SK-N-MC (cell line): ENCODE measurements around the gene EPHA8.

Source experiments
- DNase-seq: peaks from one replicate; pipeline ENCODE4 v3.0.0-alpha.2; 2011; ENCODE audit warnings: low read depth, low spot score
- H3K27ac ChIP-seq: fragments of 200-600 bp; sonication (generic); 2 replicates; pipeline ENCODE4 v1.5.1; 2016; ENCODE audit warnings: mixed run types
- H3K36me3 ChIP-seq: fragments of 200-600 bp; sonication (generic); 2 replicates; pipeline ENCODE4 v1.6.1; 2017; ENCODE audit warnings: antibody characterized with exemption, low read length, mixed read lengths; ENCODE audit not compliant: insufficient read depth
- H3K4me3 ChIP-seq: fragments of 200-600 bp; sonication (generic); 2 replicates; pipeline ENCODE4 v1.5.1; 2016
- H3K9ac ChIP-seq: fragments of 200-600 bp; sonication (generic); 2 replicates; pipeline ENCODE4 v1.8.0; 2017; ENCODE audit warnings: mixed run types, mixed read lengths; ENCODE audit not compliant: insufficient read length
- H3K9me3 ChIP-seq: fragments of 200-600 bp; sonication (generic); 2 replicates; pipeline ENCODE4 v1.6.1; 2017; ENCODE audit warnings: low read depth, mild to moderate bottlenecking, antibody characterized with exemption, low read length, moderate library complexity, mixed read lengths
- EZH2 ChIP-seq: fragments of 200-600 bp; sonication (generic); IDR thresholded peaks from one replicate; pipeline ENCODE4 v1.6.1; 2017; ENCODE audit warnings: antibody characterized with exemption
- FOXP2 ChIP-seq: optimal IDR thresholded peaks from 2 replicates; pipeline ENCODE3; 2011; ENCODE audit warnings: mild to moderate bottlenecking, moderate library complexity; ENCODE audit not compliant: insufficient read depth; ENCODE audit errors: extremely low read length, control extremely low read depth
- POLR2AphosphoS5 ChIP-seq: IDR thresholded peaks from 2 replicates; pipeline ENCODE4 v1.6.1; 2012; ENCODE audit warnings: mild to moderate bottlenecking, low read depth, low read length, borderline replicate concordance

Gene EPHA8

DNA sequence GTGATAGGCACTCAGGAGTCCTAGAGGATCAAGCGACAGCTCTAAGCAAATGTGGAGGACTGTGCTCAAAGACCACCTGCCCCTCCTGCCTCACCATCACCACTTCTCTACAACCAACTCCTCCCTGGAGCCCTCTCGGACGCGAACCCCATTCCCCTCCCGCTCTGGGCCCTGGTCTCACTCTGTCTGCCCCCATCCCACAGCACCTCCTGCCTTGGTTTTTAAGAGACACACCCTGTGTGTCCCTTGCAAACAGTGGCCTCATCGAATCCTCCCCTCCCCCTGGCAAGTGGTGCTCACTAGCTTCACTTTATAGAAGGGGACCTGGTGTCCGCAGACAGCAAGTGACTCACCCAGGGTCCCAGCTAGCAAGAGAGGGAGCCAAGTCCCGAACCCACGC lies 28.8 kb downstream of the EPHA8 start:
- no peaks in the 10 kb centered on the region for H3K36me3 ChIP-seq
- H3K9me3 ChIP-seq: no peaks in the 10 kb centered on the region
- no peak for DNase-seq
- TF ChIP-seq POLR2AphosphoS5: no peak
- TF ChIP-seq EZH2: no peak
- TF ChIP-seq FOXP2: no peak
- no peak overlapping the region for H3K27ac ChIP-seq
- no peak overlapping the region for H3K4me3 ChIP-seq
- no peak overlapping the region for H3K9ac ChIP-seq

DNA sequence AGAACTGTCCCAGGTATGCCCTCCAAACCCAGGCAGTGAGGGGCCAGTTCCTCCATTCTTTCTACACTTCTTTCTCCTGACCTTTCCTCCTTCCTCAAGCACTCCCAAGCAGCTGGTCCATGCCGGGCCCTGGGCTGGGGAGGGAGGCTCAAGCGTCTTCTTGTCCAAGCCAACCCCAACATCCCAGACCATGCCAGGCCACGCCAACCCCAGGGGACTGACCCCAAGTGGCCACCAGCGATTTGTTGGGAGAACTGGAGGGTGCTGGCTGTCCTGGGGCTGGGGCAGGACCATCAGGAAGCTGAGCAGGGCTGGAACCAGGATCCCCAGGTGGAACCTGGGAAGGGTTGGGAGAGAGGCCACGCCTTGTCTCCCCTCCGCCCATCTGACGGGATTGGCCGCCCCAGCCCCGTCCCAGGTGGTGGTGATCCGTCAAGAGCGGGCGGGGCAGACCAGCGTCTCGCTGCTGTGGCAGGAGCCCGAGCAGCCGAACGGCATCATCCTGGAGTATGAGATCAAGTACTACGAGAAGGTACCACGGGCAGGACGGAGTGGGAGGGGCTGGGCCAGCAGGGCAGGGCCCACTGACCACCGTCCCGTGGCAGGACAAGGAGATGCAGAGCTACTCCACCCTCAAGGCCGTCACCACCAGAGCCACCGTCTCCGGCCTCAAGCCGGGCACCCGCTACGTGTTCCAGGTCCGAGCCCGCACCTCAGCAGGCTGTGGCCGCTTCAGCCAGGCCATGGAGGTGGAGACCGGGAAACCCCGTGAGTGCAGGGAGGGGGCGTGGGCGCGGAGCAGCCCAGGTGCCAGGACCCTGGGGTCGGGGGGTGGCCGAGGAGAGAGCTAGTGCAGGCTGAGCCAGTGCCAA lies 29.9 kb downstream of the EPHA8 start:
- no peak overlapping the region for H3K9ac ChIP-seq
- no peaks in the 10 kb centered on the region for H3K9me3 ChIP-seq
- H3K27ac ChIP-seq: no peak overlapping the region
- H3K36me3 ChIP-seq: no peaks in the 10 kb centered on the region
- no peak overlapping the region for H3K4me3 ChIP-seq
- TF ChIP-seq FOXP2 (no peak), POLR2AphosphoS5 (no peak), EZH2 (peak; percentile 37)
- DNase-seq: no peak

DNA sequence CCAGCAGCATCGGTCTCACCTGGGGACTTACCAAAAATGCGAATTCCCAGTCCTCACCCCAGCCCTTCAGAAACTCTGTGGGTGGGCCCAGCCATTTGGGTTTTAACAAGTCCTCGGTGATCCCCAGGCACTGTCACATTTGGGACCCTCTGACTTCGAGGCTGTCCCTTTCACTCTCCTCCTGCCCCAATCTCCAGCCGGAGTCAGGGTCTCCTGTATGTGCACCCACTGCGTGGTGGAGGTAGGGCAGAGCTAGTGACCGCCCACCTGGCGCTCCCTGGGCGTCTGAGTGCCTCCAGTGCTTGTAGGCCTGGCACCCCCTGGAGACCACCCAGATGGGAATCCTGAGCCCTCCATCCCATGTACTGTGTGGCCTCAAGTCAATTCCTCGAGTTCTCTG lies 31.1 kb downstream of the EPHA8 start:
- Histone ChIP-seq H3K27ac (no peak overlapping the region), H3K36me3 (no peaks in the 10 kb centered on the region), H3K4me3 (no peak overlapping the region), H3K9ac (no peak overlapping the region), H3K9me3 (no peaks in the 10 kb centered on the region)
- TF ChIP-seq EZH2 (no peak), FOXP2 (no peak), POLR2AphosphoS5 (no peak)
- DNase-seq: no peak

DNA sequence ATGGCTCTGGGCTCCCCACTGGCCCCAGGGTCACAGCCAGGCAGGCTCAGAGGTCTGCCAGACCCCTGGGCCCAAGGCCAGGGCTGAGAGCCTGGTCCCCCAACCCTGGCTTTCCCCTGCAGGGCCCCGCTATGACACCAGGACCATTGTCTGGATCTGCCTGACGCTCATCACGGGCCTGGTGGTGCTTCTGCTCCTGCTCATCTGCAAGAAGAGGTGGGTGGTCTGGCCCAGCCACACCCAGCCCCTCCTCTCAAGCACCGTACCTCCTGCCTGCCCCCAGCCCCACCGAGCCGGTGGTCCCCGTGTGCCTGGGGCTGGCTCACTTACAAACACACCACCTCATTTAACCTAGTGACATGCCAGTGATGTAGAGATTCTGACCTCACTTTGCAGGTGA lies 31.8 kb downstream of the EPHA8 start:
- Histone ChIP-seq H3K36me3 (no peaks in the 10 kb centered on the region), H3K4me3 (no peak overlapping the region), H3K9me3 (no peaks in the 10 kb centered on the region), H3K27ac (no peak overlapping the region), H3K9ac (no peak overlapping the region)
- TF ChIP-seq FOXP2 (no peak), POLR2AphosphoS5 (no peak), EZH2 (no peak)
- no peak for DNase-seq

DNA sequence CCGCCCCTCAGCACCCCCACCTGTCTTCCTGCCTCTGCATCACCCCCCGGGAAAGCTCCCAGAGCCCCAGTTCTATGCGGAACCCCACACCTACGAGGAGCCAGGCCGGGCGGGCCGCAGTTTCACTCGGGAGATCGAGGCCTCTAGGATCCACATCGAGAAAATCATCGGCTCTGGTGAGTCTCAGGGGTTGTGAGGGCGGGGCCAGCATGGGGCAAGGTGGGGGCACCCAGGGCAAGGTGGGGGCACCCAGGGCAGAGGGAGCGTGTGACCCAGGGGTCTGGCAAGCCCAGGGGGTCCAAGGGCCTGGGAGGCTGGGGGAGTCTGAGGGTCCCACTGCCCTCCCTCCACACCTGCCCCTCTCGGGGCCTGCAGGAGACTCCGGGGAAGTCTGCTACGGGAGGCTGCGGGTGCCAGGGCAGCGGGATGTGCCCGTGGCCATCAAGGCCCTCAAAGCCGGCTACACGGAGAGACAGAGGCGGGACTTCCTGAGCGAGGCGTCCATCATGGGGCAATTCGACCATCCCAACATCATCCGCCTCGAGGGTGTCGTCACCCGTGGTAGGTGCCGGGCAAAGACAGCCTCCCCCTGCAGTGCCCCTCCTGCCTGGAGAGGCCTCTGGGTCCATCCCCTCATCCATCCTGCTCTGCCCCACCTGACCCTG lies 34.1 kb downstream of the EPHA8 start:
- H3K36me3 ChIP-seq: no peaks in the 10 kb centered on the region
- H3K27ac ChIP-seq: no peak overlapping the region
- no peak overlapping the region for H3K4me3 ChIP-seq
- H3K9me3 ChIP-seq: no peaks in the 10 kb centered on the region
- TF ChIP-seq FOXP2: no peak
- no peak for TF ChIP-seq EZH2
- TF ChIP-seq POLR2AphosphoS5: no peak
- DNase-seq: no peak
- no peak overlapping the region for H3K9ac ChIP-seq

DNA sequence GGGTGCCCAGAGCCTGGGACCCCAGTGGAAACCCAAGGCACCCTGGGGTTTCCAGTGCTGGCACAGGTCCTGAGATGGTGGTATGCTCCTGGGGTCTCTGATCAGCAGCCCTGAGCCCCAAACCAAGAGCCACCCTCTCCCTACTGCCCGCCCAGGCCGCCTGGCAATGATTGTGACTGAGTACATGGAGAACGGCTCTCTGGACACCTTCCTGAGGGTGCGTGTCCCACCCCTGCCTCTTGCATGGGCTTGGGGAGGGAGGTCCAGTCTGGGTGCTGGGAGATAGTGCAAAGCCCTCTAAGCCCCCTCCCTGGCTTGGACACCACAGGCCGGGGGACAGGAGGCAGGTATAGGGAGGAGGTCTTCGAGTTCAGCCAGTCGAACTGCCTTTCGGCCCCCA lies 34.7 kb downstream of the EPHA8 start:
- no peak for TF ChIP-seq EZH2
- TF ChIP-seq FOXP2: no peak
- TF ChIP-seq POLR2AphosphoS5: no peak
- no peak overlapping the region for H3K9ac ChIP-seq

DNA sequence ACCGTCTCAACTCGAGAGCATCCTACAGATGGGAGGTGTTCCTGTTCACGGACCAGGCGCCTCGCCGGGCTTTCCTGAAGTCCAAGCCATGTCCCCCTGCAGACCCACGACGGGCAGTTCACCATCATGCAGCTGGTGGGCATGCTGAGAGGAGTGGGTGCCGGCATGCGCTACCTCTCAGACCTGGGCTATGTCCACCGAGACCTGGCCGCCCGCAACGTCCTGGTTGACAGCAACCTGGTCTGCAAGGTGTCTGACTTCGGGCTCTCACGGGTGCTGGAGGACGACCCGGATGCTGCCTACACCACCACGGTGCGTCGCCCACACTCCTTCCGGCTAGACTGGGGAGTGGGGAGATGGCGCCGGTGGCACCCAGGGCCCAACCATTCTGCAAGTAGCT lies 35.4 kb downstream of the EPHA8 start:
- no peak overlapping the region for H3K27ac ChIP-seq

More for the DNA sequence above, 34.7 kb downstream of the EPHA8 start:
- Histone ChIP-seq H3K9me3 (no peaks in the 10 kb centered on the region), H3K27ac (no peak overlapping the region), H3K36me3 (no peaks in the 10 kb centered on the region), H3K4me3 (no peak overlapping the region)
- DNase-seq: no peak

DNA sequence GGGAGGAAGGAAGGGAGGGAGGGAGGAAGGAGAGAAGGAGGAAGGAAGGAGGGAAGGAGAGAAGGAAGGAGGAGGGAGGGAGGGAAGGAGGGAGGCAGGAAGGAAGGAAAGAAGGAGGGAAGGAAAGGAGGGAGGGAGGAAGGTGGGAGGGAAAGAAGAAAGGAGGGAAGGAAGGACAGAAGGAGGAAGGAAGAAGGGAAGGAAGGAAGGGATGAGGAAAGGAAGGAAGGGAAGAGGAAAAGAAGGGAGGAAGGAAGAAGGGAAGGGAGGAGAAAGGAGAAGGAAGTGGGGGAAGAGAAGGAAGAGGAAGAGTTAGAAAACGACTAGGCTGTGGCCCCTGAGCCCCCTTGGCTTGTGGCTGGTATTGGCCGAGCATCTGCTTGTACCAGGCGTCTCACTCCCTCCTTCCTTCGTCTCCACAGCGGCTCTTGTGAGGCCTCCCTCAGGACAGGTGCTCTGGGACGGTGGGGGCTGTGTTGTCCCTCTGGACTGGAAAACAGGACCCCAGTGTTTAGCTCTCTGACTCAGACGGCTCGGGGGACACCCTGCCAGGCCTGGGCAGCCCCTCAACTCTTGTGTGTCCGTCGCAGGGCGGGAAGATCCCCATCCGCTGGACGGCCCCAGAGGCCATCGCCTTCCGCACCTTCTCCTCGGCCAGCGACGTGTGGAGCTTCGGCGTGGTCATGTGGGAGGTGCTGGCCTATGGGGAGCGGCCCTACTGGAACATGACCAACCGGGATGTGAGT lies 37.0 kb downstream of the EPHA8 start:
- no peaks in the 10 kb centered on the region for H3K9me3 ChIP-seq
- H3K36me3 ChIP-seq: no peaks in the 10 kb centered on the region
- H3K9ac ChIP-seq: no peak overlapping the region
- DNase-seq: no peak
- no peak overlapping the region for H3K27ac ChIP-seq
- no peak overlapping the region for H3K4me3 ChIP-seq
- TF ChIP-seq POLR2AphosphoS5 (no peak), FOXP2 (no peak), EZH2 (no peak)

More for the DNA sequence above, 35.4 kb downstream of the EPHA8 start:
- Histone ChIP-seq H3K9ac (no peak overlapping the region), H3K4me3 (no peak overlapping the region), H3K9me3 (no peaks in the 10 kb centered on the region), H3K36me3 (no peaks in the 10 kb centered on the region)
- TF ChIP-seq POLR2AphosphoS5: no peak
- no peak for TF ChIP-seq EZH2
- no peak for TF ChIP-seq FOXP2
- no peak for DNase-seq
